GM20000 (cell line): ENCODE measurements around the gene SATB2.

Experiments used
- DNase-seq: peaks from one replicate; pipeline ENCODE4 v3.0.0; 2012; ENCODE audit warnings: low spot score
- TF ChIP-seq, protein P1 (sequence below): IDR thresholded peaks from 2 replicates; pipeline ENCODE4 v1.5.1; 2012; ENCODE audit warnings: mild to moderate bottlenecking, control low read depth; ENCODE audit errors: extremely low read depth, missing control alignments

Gene SATB2

DNA sequence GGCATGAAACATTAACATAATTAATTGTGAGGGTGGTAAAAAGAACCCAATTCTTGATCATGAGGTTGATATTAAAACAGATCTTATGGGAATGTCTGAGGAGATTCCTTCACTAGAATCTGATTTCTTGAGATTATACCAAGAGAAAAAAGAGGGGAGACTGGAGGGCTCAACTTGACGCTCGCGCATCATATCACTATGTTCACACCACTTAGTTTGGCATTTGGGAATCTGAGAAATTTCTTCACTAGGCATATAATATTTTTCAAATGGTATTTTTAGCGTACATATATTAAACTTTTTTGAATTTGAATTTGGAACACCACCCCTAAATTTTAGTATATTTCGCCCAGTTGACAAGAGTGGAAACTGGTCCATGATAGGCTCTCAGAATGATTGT is 140.1 kb downstream of the SATB2 start:
- DNase-seq = no peak
- TF ChIP-seq, protein P1, sequence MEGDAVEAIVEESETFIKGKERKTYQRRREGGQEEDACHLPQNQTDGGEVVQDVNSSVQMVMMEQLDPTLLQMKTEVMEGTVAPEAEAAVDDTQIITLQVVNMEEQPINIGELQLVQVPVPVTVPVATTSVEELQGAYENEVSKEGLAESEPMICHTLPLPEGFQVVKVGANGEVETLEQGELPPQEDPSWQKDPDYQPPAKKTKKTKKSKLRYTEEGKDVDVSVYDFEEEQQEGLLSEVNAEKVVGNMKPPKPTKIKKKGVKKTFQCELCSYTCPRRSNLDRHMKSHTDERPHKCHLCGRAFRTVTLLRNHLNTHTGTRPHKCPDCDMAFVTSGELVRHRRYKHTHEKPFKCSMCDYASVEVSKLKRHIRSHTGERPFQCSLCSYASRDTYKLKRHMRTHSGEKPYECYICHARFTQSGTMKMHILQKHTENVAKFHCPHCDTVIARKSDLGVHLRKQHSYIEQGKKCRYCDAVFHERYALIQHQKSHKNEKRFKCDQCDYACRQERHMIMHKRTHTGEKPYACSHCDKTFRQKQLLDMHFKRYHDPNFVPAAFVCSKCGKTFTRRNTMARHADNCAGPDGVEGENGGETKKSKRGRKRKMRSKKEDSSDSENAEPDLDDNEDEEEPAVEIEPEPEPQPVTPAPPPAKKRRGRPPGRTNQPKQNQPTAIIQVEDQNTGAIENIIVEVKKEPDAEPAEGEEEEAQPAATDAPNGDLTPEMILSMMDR = no peak

DNA sequence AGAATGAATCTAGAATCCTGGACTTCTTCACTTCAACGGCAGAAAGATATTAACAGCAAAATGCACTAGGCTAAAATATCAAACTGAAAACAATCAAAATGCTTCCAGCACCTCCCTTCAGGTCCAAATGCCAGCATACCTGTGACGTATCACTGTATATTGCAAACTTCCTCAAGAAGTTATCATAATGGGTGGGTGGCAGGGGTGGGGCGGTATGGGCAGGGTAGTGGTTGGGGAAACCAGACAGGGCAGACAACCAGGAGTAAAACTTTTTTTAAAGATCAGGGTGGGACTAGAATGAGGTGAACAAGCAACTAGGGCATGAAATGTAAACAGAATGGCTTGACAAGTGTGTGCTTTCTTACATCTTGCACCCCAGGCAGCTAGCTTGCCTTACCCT is 140.9 kb downstream of the SATB2 start:
- no peak for DNase-seq
- TF ChIP-seq, protein P1 = no peak

- TF ChIP-seq, protein P1 = no peak
- DNase-seq = no peak
These were observed 142.2 kb downstream of the SATB2 start for GRCh38 chr2:199315299-199316179.

DNA sequence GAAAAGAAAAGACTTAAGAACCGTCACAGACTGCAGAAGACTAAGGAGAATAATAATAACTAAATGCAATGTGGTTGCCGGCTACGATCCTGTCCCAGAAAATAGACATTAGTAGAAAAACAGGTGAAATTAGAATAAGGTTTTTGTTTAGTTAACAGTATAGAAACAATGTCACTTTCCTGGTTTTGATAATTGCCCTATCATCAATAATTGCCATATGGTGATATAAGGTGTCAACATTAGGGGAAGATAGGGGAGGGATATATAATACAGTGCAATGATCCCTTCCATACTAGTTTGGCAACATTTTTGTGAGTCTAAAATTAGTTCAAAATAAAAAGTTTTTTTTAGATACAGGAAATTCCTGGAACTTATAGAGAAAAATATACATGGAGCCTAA is 144.8 kb downstream of the SATB2 start:
- TF ChIP-seq, protein P1 = no peak
- no peak for DNase-seq

DNA sequence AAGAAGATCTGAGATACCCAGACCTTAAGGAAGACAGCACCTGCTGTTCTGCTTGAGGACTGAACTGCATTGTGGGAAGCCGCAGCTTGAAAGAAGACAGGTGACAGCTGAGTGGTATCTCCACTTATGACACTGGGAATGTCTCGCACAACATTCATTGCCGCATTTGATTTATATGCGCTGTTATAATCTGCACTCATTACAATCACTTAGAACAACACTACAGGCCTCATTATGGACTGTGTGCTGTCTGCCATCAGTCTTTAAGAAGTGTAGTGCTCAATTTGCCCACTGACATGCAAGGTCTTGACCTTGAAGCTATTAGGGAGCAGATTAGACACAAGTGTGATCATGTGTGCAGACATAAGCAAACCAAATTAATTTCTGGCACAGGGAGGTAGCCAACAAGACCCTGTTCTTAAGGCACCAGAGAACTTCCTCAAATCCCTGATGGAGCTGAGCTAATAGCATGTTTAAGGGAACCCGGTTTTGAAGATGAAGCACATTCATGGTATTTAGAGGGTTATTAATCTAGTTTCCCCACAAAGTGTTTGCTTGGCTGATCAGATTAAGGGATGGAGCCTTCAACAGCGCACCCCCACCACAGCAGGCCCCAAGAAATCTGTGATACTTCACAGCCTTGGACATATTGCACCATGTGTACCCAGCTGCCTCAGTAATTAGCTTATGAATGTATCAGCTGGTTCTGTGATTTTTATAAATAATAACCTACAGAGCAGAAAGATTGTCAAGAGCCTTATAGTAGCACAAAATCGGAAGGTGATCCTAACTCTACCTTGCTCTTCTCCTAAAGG is 146.8 kb downstream of the SATB2 start:
- DNase-seq = no peak
- TF ChIP-seq, protein P1 = no peak

DNA sequence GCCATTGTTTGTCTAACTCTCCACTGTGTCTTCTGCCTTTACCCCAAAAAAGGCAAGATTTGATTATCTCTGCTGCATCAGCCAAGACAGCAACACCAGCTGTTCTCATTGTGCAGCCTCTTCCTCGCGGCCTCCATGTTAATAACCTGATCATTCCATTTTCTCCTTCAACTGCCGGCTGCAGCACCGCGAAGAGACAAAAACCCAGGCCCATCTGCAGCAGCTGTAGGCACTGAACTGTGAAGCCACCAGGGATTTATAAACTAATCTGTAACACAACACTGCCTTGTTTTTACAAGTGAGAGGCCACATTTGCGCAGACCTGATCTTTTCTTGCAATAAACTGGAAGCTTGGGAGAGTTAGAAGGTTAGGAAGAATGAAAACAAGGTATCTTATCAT is 147.8 kb downstream of the SATB2 start:
- TF ChIP-seq, protein P1 = no peak

GRCh38 chr2:199309411-199309810 is 148.3 kb downstream of the SATB2 start:
- DNase-seq = no peak
- TF ChIP-seq, protein P1 = no peak

More for the DNA sequence above, 147.8 kb downstream of the SATB2 start:
- no peak for DNase-seq
